ENCODE measurements around the gene OBP2B. TPM values are rescaled to one million over a fixed set of nuclear protein-coding genes. Genes with fewer than 3 reads are reported as not detected.

OBP2B gene
- total and polyA plus RNA-seq, 9 of the 15 experiments (the other 6 are each of a cell fraction or from before 2014, with no cell fraction given), result not detected

DNA sequence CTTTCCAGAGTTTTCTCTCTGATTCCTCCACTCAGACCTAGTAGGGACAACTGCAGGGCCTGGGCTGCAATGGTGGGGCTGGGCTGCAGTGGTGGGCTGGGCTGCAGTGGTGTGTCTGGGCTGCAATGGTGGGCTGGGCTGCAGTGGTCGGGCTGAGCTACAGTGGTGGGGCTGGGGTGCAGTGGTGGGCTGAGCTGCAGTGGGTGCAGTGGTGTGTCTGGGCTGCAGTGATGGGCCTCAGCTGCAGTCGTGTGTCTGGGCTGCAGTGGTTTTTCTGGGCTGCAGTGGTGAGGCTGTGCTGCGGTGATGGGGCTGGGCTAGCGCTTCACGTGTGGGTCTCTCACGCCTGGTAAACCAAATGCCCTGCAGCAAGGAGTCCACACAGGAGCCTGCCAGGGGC is 38.6 kb upstream of the OBP2B start:
- ChIA-PET POLR2A (interaction anchor here (0.6 to 1.6 kb wide), 5 partner anchors 9 to 96 kb away, joined by 3 to 9 read pairs (median 4); no protein-coding TSS in a partner anchor), CTCF (ENCODE audit: low intra/inter-chr PET ratio) (no interaction called here)
- Histone ChIP-seq H3K4me1 (replicated peaks in 1 of 2; ENCODE audit: control insufficient read depth in 2 of 2, insufficient read depth in 2 of 2, low read length in 2 of 2) (peaks cover 0 to 30% of the 10 kb centered on the region in 2 experiments; a peak in 2 of 5 replicates), H3K9me1 (ENCODE audit: control insufficient read depth, insufficient read depth, low read length) (no peaks in the 10 kb centered on the region), H3K9me3 (replicated peaks; ENCODE audit: control insufficient read depth, insufficient read depth, low read depth, low read length) (no peaks in the 10 kb centered on the region), H4K20me1 (replicated peaks; ENCODE audit: control insufficient read depth, insufficient read depth, low read length) (no peaks in the 10 kb centered on the region; the same call in 1 of the 2 replicates), H3K27ac (ENCODE audit: extremely low read depth, low read depth, low read length) (no peak overlapping the region), H3K4me2 (ENCODE audit: insufficient read depth, low read length) (no peak overlapping the region), H3K27me3 (ENCODE audit: control insufficient read depth in 2 of 2, insufficient read depth in 2 of 2, low read length in 2 of 2) (no peaks in the 10 kb centered on the region), H3K4me3 (no peak overlapping the region), H3K36me3 (ENCODE audit: control insufficient read depth, insufficient read depth, low read length) (no peaks in the 10 kb centered on the region), H3K9ac (ENCODE audit: insufficient read depth in 1 of 2, low read depth in 2 of 2, low read length in 2 of 2) (peak overlapping the region in 1 of 2 experiments; percentile 47; a peak in 1 of 4 replicates), H3K79me2 (ENCODE audit: control insufficient read depth, insufficient read depth, low read length) (no peaks in the 10 kb centered on the region), H2AFZ (ENCODE audit: low read depth, low read length) (no peak overlapping the region)
- in situ Hi-C loops (cut with MboI) (no loop called here), intact Hi-C loops (cut with micrococcal nuclease) (no loop called here)
- FAIRE-seq, result no peak
- DNase-seq (ENCODE audit: extremely low read depth in 1 of 4, low spot score in 3 of 4), result no peak
- no peak for TF ChIP-seq ZNF444 (CRISPR knock-in tag; IDR thresholded peaks at IDR 0.05)
- no peak for TF ChIP-seq POU5F1 (IDR thresholded peaks at IDR 0.05; ENCODE audit: borderline replicate concordance, low read depth, low read length, partially characterized antibody)
- peak; percentile 49; the same call in 1 of the 2 replicates for TF ChIP-seq POLR2G (IDR thresholded peaks at IDR 0.05; ENCODE audit: low read depth, low read length)
- ATAC-seq, result no peak; the same call in 2 of the 3 replicates
- WGBS (ENCODE audit: insufficient coverage, low coverage, missing lambda C conversion rate), result 41% methylated on average over 3 of the region's 6 CpGs
- BruUV-seq (replicated peaks), result no TSS peak

DNA sequence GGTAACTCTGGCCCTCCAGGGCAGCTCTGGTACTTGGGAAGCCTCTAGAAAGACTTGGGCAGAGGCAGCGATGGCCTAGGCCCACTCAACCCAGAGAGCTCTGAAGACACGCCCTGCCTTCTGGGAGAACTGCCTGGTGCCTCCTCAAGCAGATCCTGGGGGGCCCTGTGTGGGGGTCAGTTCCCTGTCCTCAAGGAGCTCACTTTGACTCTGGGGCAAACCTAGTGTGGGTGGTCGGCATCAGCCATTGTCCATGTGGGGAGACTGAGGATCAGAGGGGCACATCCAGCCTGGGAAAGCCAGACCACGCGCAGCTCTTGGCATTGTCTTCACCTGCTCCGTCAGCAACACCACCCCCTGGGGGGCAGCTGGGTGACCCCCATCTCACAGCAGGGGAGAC is 37.9 kb upstream of the OBP2B start:
- Histone ChIP-seq H3K4me3 (no peak overlapping the region), H2AFZ (ENCODE audit: low read depth, low read length) (no peak overlapping the region), H3K79me2 (ENCODE audit: control insufficient read depth, insufficient read depth, low read length) (no peaks in the 10 kb centered on the region), H3K9ac (ENCODE audit: insufficient read depth in 1 of 2, low read depth in 2 of 2, low read length in 2 of 2) (peak overlapping the region in 1 of 2 experiments; percentile 17; a peak in 1 of 4 replicates), H4K20me1 (replicated peaks; ENCODE audit: control insufficient read depth, insufficient read depth, low read length) (no peaks in the 10 kb centered on the region; the same call in 1 of the 2 replicates), H3K27ac (ENCODE audit: extremely low read depth, low read depth, low read length) (no peak overlapping the region), H3K36me3 (ENCODE audit: control insufficient read depth, insufficient read depth, low read length) (no peaks in the 10 kb centered on the region), H3K27me3 (ENCODE audit: control insufficient read depth in 2 of 2, insufficient read depth in 2 of 2, low read length in 2 of 2) (no peaks in the 10 kb centered on the region), H3K9me3 (replicated peaks; ENCODE audit: control insufficient read depth, insufficient read depth, low read depth, low read length) (no peaks in the 10 kb centered on the region), H3K4me2 (ENCODE audit: insufficient read depth, low read length) (no peak overlapping the region), H3K4me1 (replicated peaks in 1 of 2; ENCODE audit: control insufficient read depth in 2 of 2, insufficient read depth in 2 of 2, low read length in 2 of 2) (peaks cover 0 to 23% of the 10 kb centered on the region in 2 experiments; a peak in 2 of 5 replicates), H3K9me1 (ENCODE audit: control insufficient read depth, insufficient read depth, low read length) (no peaks in the 10 kb centered on the region)
- no peak for DNase-seq (ENCODE audit: extremely low read depth in 1 of 4, low spot score in 3 of 4)
- no TSS peak for BruUV-seq (replicated peaks)
- FAIRE-seq, result no peak
- CTCF ChIA-PET (ENCODE audit: low intra/inter-chr PET ratio), result no interaction called here
- ATAC-seq, result no peak
- in situ Hi-C loops (cut with MboI) (no loop called here), intact Hi-C loops (cut with micrococcal nuclease) (no loop called here)
- POLR2A ChIA-PET, result interaction anchor here (0.9 to 1.6 kb wide), 5 partner anchors 9 to 29 kb away, joined by 3 to 9 read pairs (median 4); no protein-coding TSS in a partner anchor
- 85% methylated on average over 6 of the region's 6 CpGs for WGBS (ENCODE audit: insufficient coverage, low coverage, missing lambda C conversion rate)
- TF ChIP-seq, protein P1, sequence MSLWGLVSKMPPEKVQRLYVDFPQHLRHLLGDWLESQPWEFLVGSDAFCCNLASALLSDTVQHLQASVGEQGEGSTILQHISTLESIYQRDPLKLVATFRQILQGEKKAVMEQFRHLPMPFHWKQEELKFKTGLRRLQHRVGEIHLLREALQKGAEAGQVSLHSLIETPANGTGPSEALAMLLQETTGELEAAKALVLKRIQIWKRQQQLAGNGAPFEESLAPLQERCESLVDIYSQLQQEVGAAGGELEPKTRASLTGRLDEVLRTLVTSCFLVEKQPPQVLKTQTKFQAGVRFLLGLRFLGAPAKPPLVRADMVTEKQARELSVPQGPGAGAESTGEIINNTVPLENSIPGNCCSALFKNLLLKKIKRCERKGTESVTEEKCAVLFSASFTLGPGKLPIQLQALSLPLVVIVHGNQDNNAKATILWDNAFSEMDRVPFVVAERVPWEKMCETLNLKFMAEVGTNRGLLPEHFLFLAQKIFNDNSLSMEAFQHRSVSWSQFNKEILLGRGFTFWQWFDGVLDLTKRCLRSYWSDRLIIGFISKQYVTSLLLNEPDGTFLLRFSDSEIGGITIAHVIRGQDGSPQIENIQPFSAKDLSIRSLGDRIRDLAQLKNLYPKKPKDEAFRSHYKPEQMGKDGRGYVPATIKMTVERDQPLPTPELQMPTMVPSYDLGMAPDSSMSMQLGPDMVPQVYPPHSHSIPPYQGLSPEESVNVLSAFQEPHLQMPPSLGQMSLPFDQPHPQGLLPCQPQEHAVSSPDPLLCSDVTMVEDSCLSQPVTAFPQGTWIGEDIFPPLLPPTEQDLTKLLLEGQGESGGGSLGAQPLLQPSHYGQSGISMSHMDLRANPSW (CRISPR knock-in tag; IDR thresholded peaks at IDR 0.05), result no peak
- TF ChIP-seq BRD4 (IDR thresholded peaks at IDR 0.05), result no peak
- no peak for TF ChIP-seq ZFP36 (IDR thresholded peaks at IDR 0.05; ENCODE audit: low read depth, low read length, partially characterized antibody)
- TF ChIP-seq HNRNPH1 (optimal IDR thresholded peaks at IDR 0.05; ENCODE audit: low read depth, low read length), result no peak
- TF ChIP-seq ZNF24 (IDR thresholded peaks at IDR 0.05), result no peak
- TF ChIP-seq RFX5 (IDR thresholded peaks at IDR 0.05; ENCODE audit: low read depth, low read length), result no peak
- TF ChIP-seq TAF15 (IDR thresholded peaks at IDR 0.05; ENCODE audit: low read depth, low read length), result no peak
- TF ChIP-seq, protein P2, sequence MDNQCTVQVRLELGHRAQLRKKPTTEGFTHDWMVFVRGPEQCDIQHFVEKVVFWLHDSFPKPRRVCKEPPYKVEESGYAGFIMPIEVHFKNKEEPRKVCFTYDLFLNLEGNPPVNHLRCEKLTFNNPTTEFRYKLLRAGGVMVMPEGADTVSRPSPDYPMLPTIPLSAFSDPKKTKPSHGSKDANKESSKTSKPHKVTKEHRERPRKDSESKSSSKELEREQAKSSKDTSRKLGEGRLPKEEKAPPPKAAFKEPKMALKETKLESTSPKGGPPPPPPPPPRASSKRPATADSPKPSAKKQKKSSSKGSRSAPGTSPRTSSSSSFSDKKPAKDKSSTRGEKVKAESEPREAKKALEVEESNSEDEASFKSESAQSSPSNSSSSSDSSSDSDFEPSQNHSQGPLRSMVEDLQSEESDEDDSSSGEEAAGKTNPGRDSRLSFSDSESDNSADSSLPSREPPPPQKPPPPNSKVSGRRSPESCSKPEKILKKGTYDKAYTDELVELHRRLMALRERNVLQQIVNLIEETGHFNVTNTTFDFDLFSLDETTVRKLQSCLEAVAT (IDR thresholded peaks at IDR 0.05), result no peak
- no peak for TF ChIP-seq SMAD4 (CRISPR knock-in tag; conservative IDR thresholded peaks at IDR 0.05)

Measured in K562 (cell line).